Smooth muscle cell (in vitro differentiated cells): Measurements from ENCODE around the gene KRTAP7-1. TPM values are rescaled to one million over a fixed set of nuclear protein-coding genes. Genes with fewer than 3 reads are reported as not detected.

Experiments
- DNase-seq: peaks from one replicate; lab custom pipeline; 2025; ENCODE audit not compliant: unreplicated experiment; lab: John Stamatoyannopoulos, UW
- H2AFZ ChIP-seq: fragments of 200-600 bp; sonication (generic); 2 replicates; pipeline ENCODE4 v1.6.0; 2016; ENCODE audit warnings: antibody characterized with exemption, low read depth, mild to moderate bottlenecking
- H3F3A ChIP-seq: fragments of 200-600 bp; sonication (generic); 2 replicates; pipeline ENCODE4 v1.6.0; 2017; ENCODE audit warnings: antibody characterized with exemption, low read depth
- H3K27ac ChIP-seq: fragments of 200-600 bp; sonication (generic); 2 replicates; pipeline ENCODE4 v1.5.1; 2016; ENCODE audit warnings: low read depth, mild to moderate bottlenecking
- H3K27me3 ChIP-seq: fragments of 200-600 bp; sonication (generic); 2 replicates; pipeline ENCODE4 v1.6.1; 2016; ENCODE audit warnings: low read depth, mild to moderate bottlenecking
- H3K36me3 ChIP-seq: fragments of 200-600 bp; sonication (generic); 2 replicates; pipeline ENCODE4 v1.5.1; 2016; ENCODE audit warnings: low read depth
- H3K4me1 ChIP-seq: fragments of 200-600 bp; sonication (generic); 2 replicates; pipeline ENCODE4 v1.5.1; 2016; ENCODE audit warnings: low read depth
- H3K4me2 ChIP-seq: fragments of 200-600 bp; sonication (generic); 2 replicates; pipeline ENCODE4 v1.6.0; 2016; ENCODE audit warnings: mild to moderate bottlenecking
- H3K4me3 ChIP-seq: fragments of 200-600 bp; sonication (generic); 2 replicates; pipeline ENCODE4 v1.5.1; 2016; ENCODE audit warnings: mild to moderate bottlenecking
- H3K79me2 ChIP-seq: fragments of 200-600 bp; sonication (generic); 2 replicates; pipeline ENCODE4 v1.6.0; 2016; ENCODE audit warnings: low read depth, mild to moderate bottlenecking
- H3K9ac ChIP-seq: fragments of 200-600 bp; sonication (generic); 2 replicates; pipeline ENCODE4 v1.6.0; 2016; ENCODE audit warnings: low read depth
- H3K9me3 ChIP-seq: fragments of 200-600 bp; sonication (generic); replicated peaks from 2 replicates; pipeline ENCODE4 v1.5.1; 2016; ENCODE audit warnings: low read depth
- H4K20me1 ChIP-seq: fragments of 200-600 bp; sonication (generic); 2 replicates; pipeline ENCODE4 v1.6.0; 2016; ENCODE audit warnings: low read depth
- WGBS: methylation state at CpG from one replicate; pipeline ENCODE4 v1.1.7; 2016; ENCODE audit warnings: low lambda C conversion rate; 5-methylcytosine and 5-hydroxymethylcytosine counted together
- polyA plus RNA-seq: library from polyadenylated mRNA; unstranded; fragments of >200 nt; fragmentation: Nextera tagmentation; extraction: Ambion mirVana; gene quantifications from 2 replicates; pipeline ENCODE4 v1.2.1, GENCODE V29; 2016
- total RNA-seq: library from RNA; depleted of rRNA; stranded (reverse); fragments of >200 nt; gene quantifications from 2 replicates; pipeline ENCODE4 v1.2.3, GENCODE V29; 2014
- TF ChIP-seq, protein P1 (sequence below): fragments of 200-600 bp; sonication (generic); IDR thresholded peaks from 2 replicates; pipeline ENCODE4 v1.5.1; 2017; ENCODE audit warnings: borderline replicate concordance, mild to moderate bottlenecking, antibody characterized with exemption; ENCODE audit not compliant: insufficient read depth, poor library complexity, severe bottlenecking

The KRTAP7-1 gene
- total and polyA plus RNA-seq, 2 experiments from 2014 or later, result 0.62 to 0.94 TPM

DNA sequence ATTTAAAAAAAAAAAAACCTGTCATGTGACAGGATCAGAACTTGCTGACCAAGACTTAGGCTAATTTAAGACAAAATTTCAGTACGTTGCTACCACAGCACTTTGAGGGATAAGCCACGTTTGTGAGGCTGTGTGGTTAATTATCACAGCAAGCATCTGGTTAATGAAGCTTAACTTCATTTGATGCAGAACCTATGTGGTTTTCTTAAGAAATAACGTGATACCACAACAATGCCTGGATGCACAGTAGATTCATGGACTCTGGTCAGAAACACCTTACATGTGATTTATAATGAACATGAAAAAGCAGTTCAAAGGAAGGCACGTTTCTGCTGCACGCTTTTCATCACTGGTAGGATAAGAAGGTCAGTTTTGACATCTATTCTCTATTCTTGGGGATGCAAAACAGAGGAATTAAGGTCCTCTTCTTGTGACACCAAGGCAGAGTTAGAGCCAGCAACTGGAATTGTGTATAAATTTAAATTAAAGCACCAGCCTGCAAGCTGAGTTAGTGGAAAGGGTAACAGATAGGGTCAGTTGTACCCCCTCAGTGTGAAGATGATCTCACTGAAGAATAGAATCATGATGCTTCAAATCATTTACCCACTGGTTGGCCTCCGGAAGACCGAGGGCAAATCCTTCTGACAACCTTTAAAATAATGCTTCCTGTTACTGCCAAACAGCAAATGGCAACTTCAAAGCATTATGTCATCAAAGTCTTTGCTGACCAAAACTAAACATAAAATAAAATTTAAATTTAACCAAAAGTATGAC is 10.5 kb downstream of the KRTAP7-1 start:
- no peak for DNase-seq
- H3K4me2 ChIP-seq, result no peak overlapping the region
- H3K36me3 ChIP-seq, result no peaks in the 10 kb centered on the region
- H3K4me1 ChIP-seq, result no peaks in the 10 kb centered on the region
- H3K27me3 ChIP-seq, result no peaks in the 10 kb centered on the region
- no peaks in the 10 kb centered on the region for H4K20me1 ChIP-seq
- no peaks in the 10 kb centered on the region for H3K9me3 ChIP-seq
- H3K9ac ChIP-seq, result no peak overlapping the region
- H3K27ac ChIP-seq, result no peak overlapping the region
- H3K4me3 ChIP-seq, result no peak overlapping the region
- no peaks in the 10 kb centered on the region for H3F3A ChIP-seq
- WGBS, result 71% methylated on average over 7 of the region's 7 CpGs
- no peak overlapping the region for H2AFZ ChIP-seq
- no peaks in the 10 kb centered on the region for H3K79me2 ChIP-seq
- TF ChIP-seq, protein P1, sequence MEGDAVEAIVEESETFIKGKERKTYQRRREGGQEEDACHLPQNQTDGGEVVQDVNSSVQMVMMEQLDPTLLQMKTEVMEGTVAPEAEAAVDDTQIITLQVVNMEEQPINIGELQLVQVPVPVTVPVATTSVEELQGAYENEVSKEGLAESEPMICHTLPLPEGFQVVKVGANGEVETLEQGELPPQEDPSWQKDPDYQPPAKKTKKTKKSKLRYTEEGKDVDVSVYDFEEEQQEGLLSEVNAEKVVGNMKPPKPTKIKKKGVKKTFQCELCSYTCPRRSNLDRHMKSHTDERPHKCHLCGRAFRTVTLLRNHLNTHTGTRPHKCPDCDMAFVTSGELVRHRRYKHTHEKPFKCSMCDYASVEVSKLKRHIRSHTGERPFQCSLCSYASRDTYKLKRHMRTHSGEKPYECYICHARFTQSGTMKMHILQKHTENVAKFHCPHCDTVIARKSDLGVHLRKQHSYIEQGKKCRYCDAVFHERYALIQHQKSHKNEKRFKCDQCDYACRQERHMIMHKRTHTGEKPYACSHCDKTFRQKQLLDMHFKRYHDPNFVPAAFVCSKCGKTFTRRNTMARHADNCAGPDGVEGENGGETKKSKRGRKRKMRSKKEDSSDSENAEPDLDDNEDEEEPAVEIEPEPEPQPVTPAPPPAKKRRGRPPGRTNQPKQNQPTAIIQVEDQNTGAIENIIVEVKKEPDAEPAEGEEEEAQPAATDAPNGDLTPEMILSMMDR, result no peak

DNA sequence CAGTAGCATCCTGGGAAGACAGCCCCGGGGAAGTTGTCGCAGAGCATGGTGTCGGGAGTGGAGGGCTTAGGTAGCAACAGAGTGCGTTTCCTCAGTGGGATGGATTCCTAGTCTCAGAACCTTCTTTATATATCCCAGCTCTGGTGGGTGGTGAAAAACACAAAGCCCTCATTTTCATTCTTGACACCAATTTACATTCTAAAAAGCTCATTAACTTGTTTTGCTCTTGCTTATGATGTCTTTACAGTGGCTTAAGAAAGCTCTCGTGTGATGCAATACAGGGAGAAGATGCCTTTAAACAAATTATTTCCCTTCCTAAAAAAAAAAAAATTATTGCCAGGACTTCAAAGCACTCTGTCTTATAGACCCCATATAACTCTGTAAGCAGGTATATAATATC is 16.4 kb downstream of the KRTAP7-1 start, which contains the start of gene KRTAP8-1:
KRTAP8-1 (minus strand) TSS at position 101 of the 400 bp plus-strand sequence; CDS start at position 47, 54 bp downstream.
- DNase-seq, result no peak
- WGBS, result 79% methylated on average over 5 of the region's 5 CpGs
- Histone ChIP-seq H3K36me3 (no peaks in the 10 kb centered on the region), H3K27ac (no peak within 1 kb of the TSS), H3K4me1 (no peaks in the 10 kb centered on the region), H3K9ac (no peak within 1 kb of the TSS), H3K27me3 (no peaks in the 10 kb centered on the region), H3K4me3 (no peak within 1 kb of the TSS), H3K79me2 (no peaks in the 10 kb centered on the region), H3K4me2 (no peak within 1 kb of the TSS), H4K20me1 (no peaks in the 10 kb centered on the region), H2AFZ (no peak within 1 kb of the TSS), H3K9me3 (no peaks in the 10 kb centered on the region), H3F3A (no peaks in the 10 kb centered on the region)
- TF ChIP-seq, protein P1, result no peak

DNA sequence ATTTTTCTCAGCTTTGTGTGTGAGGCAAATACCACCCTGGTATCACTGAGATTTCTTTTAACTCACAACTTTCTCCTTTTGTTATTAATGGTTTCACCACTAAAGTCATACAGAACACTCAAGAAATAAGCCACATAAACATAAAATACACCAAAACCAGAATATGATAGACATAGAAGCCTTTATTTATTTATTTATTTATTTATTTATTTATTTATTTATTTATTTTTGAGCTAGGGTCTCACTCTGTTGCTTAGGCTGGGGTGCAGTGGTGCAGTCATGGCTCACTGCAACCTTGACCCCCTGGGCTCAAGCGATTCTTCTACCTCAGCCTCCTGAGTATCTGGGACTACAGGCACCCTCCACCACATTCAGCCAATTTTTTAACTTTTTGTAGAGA is 29.0 kb downstream of the KRTAP7-1 start:
- no peaks in the 10 kb centered on the region for H3K79me2 ChIP-seq
- no peaks in the 10 kb centered on the region for H3K27me3 ChIP-seq
- no peaks in the 10 kb centered on the region for H3K9me3 ChIP-seq
- no peaks in the 10 kb centered on the region for H3K4me1 ChIP-seq
- no peak overlapping the region for H3K4me3 ChIP-seq
- no peaks in the 10 kb centered on the region for H3K36me3 ChIP-seq
- H3F3A ChIP-seq, result no peaks in the 10 kb centered on the region
- H4K20me1 ChIP-seq, result no peaks in the 10 kb centered on the region
- no peak overlapping the region for H3K9ac ChIP-seq
- H3K4me2 ChIP-seq, result no peak overlapping the region
- H3K27ac ChIP-seq, result no peak overlapping the region
- 56% methylated on average over 1 of the region's 1 CpG for WGBS
- no peak overlapping the region for H2AFZ ChIP-seq
- TF ChIP-seq, protein P1, result no peak
- DNase-seq, result no peak
